Naive thymus-derived CD8-positive, alpha-beta T cell (primary cell): ENCODE measurements around the gene RGS6. TPM values are rescaled to one million over a fixed set of nuclear protein-coding genes. Genes with fewer than 3 reads are reported as not detected.
A peak's percentile ranks its signal among the peaks of the same experiment; 100 is the strongest.

Experiments used
- ATAC-seq, 2 donors: fragments of 150-1000 bp; cut with Tn5 transposase in 1 of 2; sonication (Bioruptor Pico), chemical (Tn5 transposase) in 1 of 2; 1 replicate in 1 of 2; 2 replicates in 1 of 2; pipeline ENCODE4 v1.10.0; 2021; ENCODE audit warnings: mild to moderate bottlenecking in 2 of 2, moderate library complexity in 2 of 2
- POLR2A ChIA-PET: fragments of 350-600 bp; sonication (Branson Sonifier 250); formaldehyde crosslinking; loops from one replicate; lab custom pipeline; 2021; ENCODE audit warnings: antibody characterized with exemption; lab: Charles Lee
- DNase-seq, 10 donors: peaks; one replicate each; pipeline versions ENCODE4 v3.0.0 to v3.0.0-alpha.2; 2020 to 2022
- H3K27ac Mint-ChIP-seq, 10 donors: one replicate each; pipeline ENCODE4 v1.8.0; 2020 to 2022; ENCODE audit warnings: mild to moderate bottlenecking in 10 of 10, mixed read lengths in 10 of 10, moderate library complexity in 4 of 10, inconsistent platforms in 1 of 10
- H3K27me3 Mint-ChIP-seq, 5 donors: one replicate each; pipeline ENCODE4 v1.8.0; 2021 to 2022; ENCODE audit warnings: mixed read lengths in 5 of 5
- H3K36me3 Mint-ChIP-seq, 3 donors: one replicate each; pipeline ENCODE4 v1.8.0; 2020 to 2022; ENCODE audit warnings: mixed read lengths in 3 of 3, mild to moderate bottlenecking in 2 of 3, inconsistent platforms in 1 of 3
- H3K4me1 Mint-ChIP-seq, 4 donors: one replicate each; pipeline ENCODE4 v1.8.0; 2021 to 2022; ENCODE audit warnings: mixed read lengths in 4 of 4
- H3K4me3 Mint-ChIP-seq, 10 donors: one replicate each; pipeline ENCODE4 v1.8.0; 2020 to 2022; ENCODE audit warnings: mild to moderate bottlenecking in 10 of 10, mixed read lengths in 10 of 10, moderate library complexity in 6 of 10, inconsistent platforms in 1 of 10
- H3K9me3 Mint-ChIP-seq, 9 donors: one replicate each; pipeline ENCODE4 v1.8.0; 2020 to 2022; ENCODE audit warnings: mixed read lengths in 9 of 9, mild to moderate bottlenecking in 3 of 9, inconsistent platforms in 1 of 9, moderate library complexity in 1 of 9
- polyA plus RNA-seq, 3 donors: library from polyadenylated mRNA; unstranded; fragments of 300-500 nt; fragmentation: Illumina TruSeq; gene quantifications; one replicate each; pipeline ENCODE4 v1.2.3, GENCODE V29; 2021
- total RNA-seq, 8 experiments: library from RNA in 2 of 8; stranded (reverse) in 2 of 8; gene quantifications; one replicate each; pipeline ENCODE4 v1.2.3 and lab custom pipeline; 2021 to 2026

RGS6 gene
- total and polyA plus RNA-seq, 5 experiments from 2014 or later, result not detected

GRCh38 chr14:72450473-72451044 is 518.3 kb downstream of the RGS6 start:
- DNase-seq, result no peak
- ATAC-seq, result no peak
- H3K36me3 Mint-ChIP-seq, result no peaks in the 10 kb centered on the region
- peaks cover 0 to 11% (median 3%) of the 10 kb centered on the region in 5 donors for H3K27me3 Mint-ChIP-seq
- no peaks in the 10 kb centered on the region for H3K9me3 Mint-ChIP-seq
- H3K4me3 Mint-ChIP-seq, result peak overlapping the region in 6 of 10 donors; percentile 52 to 79 (median 68)
- POLR2A ChIA-PET, result no interaction called here
- H3K4me1 Mint-ChIP-seq, result peaks cover 19 to 30% (median 27%) of the 10 kb centered on the region in 4 donors
- H3K27ac Mint-ChIP-seq, result peak overlapping the region in 3 of 10 donors; percentile 1 to 61 (median 56)

- Mint-ChIP-seq H3K27me3 (peaks cover 0 to 11% (median 3%) of the 10 kb centered on the region in 5 donors), H3K27ac (peak overlapping the region in 9 of 10 donors; percentile 36 to 76 (median 50)), H3K4me3 (peak overlapping the region; percentile 50 to 79 (median 73)), H3K36me3 (no peaks in the 10 kb centered on the region), H3K4me1 (peaks cover 19 to 30% (median 27%) of the 10 kb centered on the region in 4 donors), H3K9me3 (no peaks in the 10 kb centered on the region)
- DNase-seq, result peak in 5 of 10 donors; percentile 19 to 41 (median 28)
- POLR2A ChIA-PET, result interaction anchor here (0.9 kb wide), 1 partner anchor 569 kb away, joined by 3 read pairs; no protein-coding TSS in a partner anchor
- peak; percentile 83 to 88 for ATAC-seq
These were observed 519.1 kb downstream of the RGS6 start for GRCh38 chr14:72451054-72451972.

GRCh38 chr14:72452774-72453173 is 520.5 kb downstream of the RGS6 start:
- no peaks in the 10 kb centered on the region for H3K9me3 Mint-ChIP-seq
- no peak for ATAC-seq
- H3K36me3 Mint-ChIP-seq, result no peaks in the 10 kb centered on the region
- POLR2A ChIA-PET, result no interaction called here
- no peak overlapping the region for H3K4me3 Mint-ChIP-seq
- peaks cover 19 to 30% (median 27%) of the 10 kb centered on the region in 4 donors for H3K4me1 Mint-ChIP-seq
- H3K27me3 Mint-ChIP-seq, result peaks cover 0 to 11% (median 4%) of the 10 kb centered on the region in 5 donors
- peak overlapping the region in 2 of 10 donors; percentile 22 to 43 for H3K27ac Mint-ChIP-seq
- DNase-seq, result no peak

GRCh38 chr14:72454388-72455160 is 522.3 kb downstream of the RGS6 start:
- ATAC-seq (no peak), DNase-seq (no peak)
- Mint-ChIP-seq H3K27ac (peak overlapping the region in 1 of 10 donors; percentile 4), H3K9me3 (no peaks in the 10 kb centered on the region), H3K36me3 (no peaks in the 10 kb centered on the region), H3K4me3 (no peak overlapping the region), H3K4me1 (peaks cover 19 to 30% (median 27%) of the 10 kb centered on the region in 4 donors), H3K27me3 (peaks cover 0 to 11% (median 4%) of the 10 kb centered on the region in 5 donors)
- POLR2A ChIA-PET, result no interaction called here

- POLR2A ChIA-PET, result no interaction called here
- Mint-ChIP-seq H3K4me1 (peaks cover 3 to 7% (median 4%) of the 10 kb centered on the region in 4 donors), H3K27ac (no peak overlapping the region), H3K27me3 (peaks cover 0 to 13% (median 3%) of the 10 kb centered on the region in 5 donors), H3K9me3 (no peaks in the 10 kb centered on the region), H3K36me3 (no peaks in the 10 kb centered on the region), H3K4me3 (no peak overlapping the region)
- DNase-seq (no peak), ATAC-seq (no peak)
These were observed 525.4 kb downstream of the RGS6 start for GRCh38 chr14:72457641-72458040.

GRCh38 chr14:72462056-72462455 is 529.8 kb downstream of the RGS6 start:
- DNase-seq (no peak), ATAC-seq (no peak)
- POLR2A ChIA-PET, result no interaction called here
- H3K27ac Mint-ChIP-seq, result no peak overlapping the region
- no peak overlapping the region for H3K4me3 Mint-ChIP-seq
- H3K4me1 Mint-ChIP-seq, result no peaks in the 10 kb centered on the region
- H3K9me3 Mint-ChIP-seq, result peaks cover 0 to 28% (median 14%) of the 10 kb centered on the region in 9 donors
- peaks cover 0 to 20% (median 11%) of the 10 kb centered on the region in 3 donors for H3K36me3 Mint-ChIP-seq
- peaks cover 0 to 9% (median 3%) of the 10 kb centered on the region in 5 donors for H3K27me3 Mint-ChIP-seq

- DNase-seq (no peak), ATAC-seq (no peak)
- peaks cover 0 to 23% (median 11%) of the 10 kb centered on the region in 3 donors for H3K36me3 Mint-ChIP-seq
- peaks cover 0 to 33% (median 16%) of the 10 kb centered on the region in 9 donors for H3K9me3 Mint-ChIP-seq
- POLR2A ChIA-PET, result no interaction called here
- no peak overlapping the region for H3K4me3 Mint-ChIP-seq
- H3K4me1 Mint-ChIP-seq, result no peaks in the 10 kb centered on the region
- no peak overlapping the region for H3K27ac Mint-ChIP-seq
- peaks cover 0 to 6% (median 2%) of the 10 kb centered on the region in 5 donors for H3K27me3 Mint-ChIP-seq
These were observed 531.1 kb downstream of the RGS6 start for GRCh38 chr14:72463291-72463866.

GRCh38 chr14:72464226-72464625 is 532.0 kb downstream of the RGS6 start:
- no peak overlapping the region for H3K27ac Mint-ChIP-seq
- no peak for DNase-seq
- ATAC-seq, result no peak
- no peak overlapping the region for H3K4me3 Mint-ChIP-seq
- POLR2A ChIA-PET, result no interaction called here
- peaks cover 0 to 23% (median 11%) of the 10 kb centered on the region in 3 donors for H3K36me3 Mint-ChIP-seq
- H3K4me1 Mint-ChIP-seq, result no peaks in the 10 kb centered on the region
- peaks cover 0 to 33% (median 16%) of the 10 kb centered on the region in 9 donors for H3K9me3 Mint-ChIP-seq
- H3K27me3 Mint-ChIP-seq, result peaks cover 0 to 6% (median 2%) of the 10 kb centered on the region in 5 donors

GRCh38 chr14:72466325-72466724 is 534.1 kb downstream of the RGS6 start:
- no peak overlapping the region for H3K27ac Mint-ChIP-seq
- H3K9me3 Mint-ChIP-seq, result peaks cover 0 to 33% (median 16%) of the 10 kb centered on the region in 9 donors
- H3K4me1 Mint-ChIP-seq, result no peaks in the 10 kb centered on the region
- ATAC-seq (no peak), DNase-seq (no peak)
- H3K36me3 Mint-ChIP-seq, result peaks cover 0 to 23% (median 11%) of the 10 kb centered on the region in 3 donors
- POLR2A ChIA-PET, result no interaction called here
- H3K4me3 Mint-ChIP-seq, result no peak overlapping the region
- H3K27me3 Mint-ChIP-seq, result peaks cover 0 to 6% (median 1%) of the 10 kb centered on the region in 5 donors

GRCh38 chr14:72471346-72471745 is 539.1 kb downstream of the RGS6 start:
- H3K9me3 Mint-ChIP-seq, result peaks cover 0 to 12% (median 4%) of the 10 kb centered on the region in 9 donors
- no peak for ATAC-seq
- no peak for DNase-seq
- peaks cover 2 to 9% (median 4%) of the 10 kb centered on the region in 4 donors for H3K4me1 Mint-ChIP-seq
- peaks cover 0 to 1% (median 0%) of the 10 kb centered on the region in 5 donors for H3K27me3 Mint-ChIP-seq
- H3K36me3 Mint-ChIP-seq, result peaks cover 0 to 10% (median 3%) of the 10 kb centered on the region in 3 donors
- no peak overlapping the region for H3K27ac Mint-ChIP-seq
- POLR2A ChIA-PET, result no interaction called here
- H3K4me3 Mint-ChIP-seq, result no peak overlapping the region

GRCh38 chr14:72472845-72473244 is 540.6 kb downstream of the RGS6 start:
- Mint-ChIP-seq H3K4me1 (peaks cover 13 to 24% (median 19%) of the 10 kb centered on the region in 4 donors), H3K27ac (no peak overlapping the region), H3K27me3 (peaks cover 0 to 1% (median 0%) of the 10 kb centered on the region in 5 donors), H3K9me3 (no peaks in the 10 kb centered on the region), H3K36me3 (no peaks in the 10 kb centered on the region), H3K4me3 (no peak overlapping the region)
- no peak for ATAC-seq
- POLR2A ChIA-PET, result no interaction called here
- no peak for DNase-seq
